Breast epithelium (tissue), 4 donors: Measurements from ENCODE around the gene HOXB2. TPM values are rescaled to one million over a fixed set of nuclear protein-coding genes. Genes with fewer than 3 reads are reported as not detected.

Experiments used
- DNase-seq, 2 donors: peaks; one replicate each; pipeline ENCODE4 v3.0.0-alpha.2; 2019; ENCODE audit warnings: low spot score in 2 of 2
- H3K27ac ChIP-seq, 2 donors: fragments of 200-600 bp; sonication (generic) in 1 of 2; one replicate each; pipeline ENCODE4 v1.5.1; 2016 to 2019; ENCODE audit warnings: mild to moderate bottlenecking in 1 of 2
- H3K27me3 ChIP-seq, 2 donors: fragments of 200-600 bp; sonication (generic) in 1 of 2; one replicate each; pipeline versions ENCODE4 v1.5.1 to v1.6.0; 2017 to 2019; ENCODE audit warnings: control low read depth in 1 of 2, mild to moderate bottlenecking in 1 of 2
- H3K36me3 ChIP-seq: fragments of 200-600 bp; one replicate; pipeline ENCODE4 v1.5.1; 2019
- H3K4me1 ChIP-seq, 2 donors: fragments of 200-600 bp; sonication (generic); one replicate each; pipeline ENCODE4 v1.5.1; 2016 to 2019; ENCODE audit warnings: control low read depth in 1 of 2
- H3K4me3 ChIP-seq, 3 donors: fragments of 200-600 bp; sonication (generic); 1 replicate in 2 of 3; 2 replicates in 1 of 3; pipeline ENCODE4 v1.5.1; 2016 to 2019; ENCODE audit warnings: mild to moderate bottlenecking in 3 of 3, moderate library complexity in 2 of 3
- H3K9me3 ChIP-seq, 2 donors: fragments of 200-600 bp; sonication (generic) in 1 of 2; one replicate each; pipeline ENCODE4 v1.5.1; 2016 to 2019; ENCODE audit warnings: control low read depth in 1 of 2
- CTCF ChIP-seq, 3 donors: fragments of 450-650 bp; IDR thresholded peaks; one replicate each; pipeline ENCODE4 v1.5.1; 2016 to 2017; ENCODE audit warnings: antibody characterized with exemption in 3 of 3, mild to moderate bottlenecking in 3 of 3, moderate library complexity in 3 of 3
- POLR2A ChIP-seq: fragments of 450-650 bp; IDR thresholded peaks from one replicate; pipeline ENCODE4 v1.6.1; 2016; ENCODE audit warnings: antibody characterized with exemption, mild to moderate bottlenecking, moderate library complexity
- POLR2AphosphoS5 ChIP-seq, 3 donors: sonication (generic); formaldehyde crosslinking; IDR thresholded peaks; one replicate each; pipeline ENCODE4 v1.6.1; 2017; ENCODE audit warnings: antibody characterized with exemption in 3 of 3
- intact Hi-C: fragments of 100-400 bp; cut with DNase I; formaldehyde crosslinking; loops from one replicate; pipeline ENCODE4 v1.15.1; 2023; ENCODE audit warnings: low total_unique reads
- total RNA-seq, 3 donors: library from RNA; depleted of rRNA; stranded (reverse); fragments of >200 nt; gene quantifications; one replicate each; pipeline ENCODE4 v1.1.0, GENCODE V29; 2016

HOXB2 gene
- total RNA-seq, 3 donors from 2014 or later: 13.6 to 36.4 (median 19.6) TPM

- Histone ChIP-seq H3K4me3 (peak overlapping the region; percentile 57 to 95 (median 60)), H3K27ac (peak overlapping the region; percentile 93 to 97), H3K4me1 (peaks cover 0 to 3% of the 10 kb centered on the region in 2 donors), H3K36me3 (no peaks in the 10 kb centered on the region), H3K9me3 (no peaks in the 10 kb centered on the region), H3K27me3 (peaks cover 0 to 14% of the 10 kb centered on the region in 2 donors)
- peak; percentile 62 to 81 for DNase-seq
- intact Hi-C loops: loop anchor here (5.0 kb wide), 1 partner anchor 33 kb away; the partner anchor contains the start of gene HOXB4
- TF ChIP-seq CTCF (IDR thresholded peaks at IDR 0.05) (no peak), POLR2A (peak; percentile 20), POLR2AphosphoS5 (IDR thresholded peaks at IDR 0.05) (peak in 2 of 3 donors; percentile 21 to 37)
Measured at GRCh38 chr17:48544349-48545021, 424 bp downstream of the HOXB2 start.

- no peak for TF ChIP-seq CTCF (IDR thresholded peaks at IDR 0.05)
- TF ChIP-seq POLR2AphosphoS5 (IDR thresholded peaks at IDR 0.05): no peak
- TF ChIP-seq POLR2A: no peak
- intact Hi-C loops: loop anchor here (5.0 kb wide), 1 partner anchor 33 kb away; the partner anchor contains the start of gene HOXB4
- Histone ChIP-seq H3K36me3 (no peaks in the 10 kb centered on the region), H3K27me3 (peaks cover 0 to 14% of the 10 kb centered on the region in 2 donors), H3K4me3 (peak overlapping the region; percentile 57 to 95 (median 60)), H3K27ac (peak overlapping the region; percentile 93 to 97), H3K4me1 (peaks cover 0 to 3% of the 10 kb centered on the region in 2 donors), H3K9me3 (no peaks in the 10 kb centered on the region)
- no peak for DNase-seq
Measured at GRCh38 chr17:48543854-48544348, 1.0 kb downstream of the HOXB2 start.

- intact Hi-C loops: loop anchor here (5.0 kb wide), 1 partner anchor 34 kb away; the partner anchor contains the start of gene HOXB4
- Histone ChIP-seq H3K27me3 (peaks cover 0 to 14% of the 10 kb centered on the region in 2 donors), H3K4me3 (peak overlapping the region; percentile 57 to 95 (median 60)), H3K4me1 (peaks cover 0 to 3% of the 10 kb centered on the region in 2 donors), H3K9me3 (no peaks in the 10 kb centered on the region), H3K36me3 (no peaks in the 10 kb centered on the region), H3K27ac (peak overlapping the region; percentile 93 to 97)
- DNase-seq: peak in 1 of 2 donors; percentile 63
- TF ChIP-seq POLR2A (no peak), CTCF (IDR thresholded peaks at IDR 0.05) (peak; percentile 29 to 36 (median 34)), POLR2AphosphoS5 (IDR thresholded peaks at IDR 0.05) (peak in 2 of 3 donors; percentile 13 to 32)
Measured at GRCh38 chr17:48543107-48543853, 1.6 kb downstream of the HOXB2 start.

- Histone ChIP-seq H3K36me3 (no peaks in the 10 kb centered on the region), H3K27me3 (peaks cover 0 to 14% of the 10 kb centered on the region in 2 donors), H3K4me3 (peak overlapping the region; percentile 57 to 95 (median 60)), H3K27ac (peak overlapping the region; percentile 93 to 97), H3K9me3 (no peaks in the 10 kb centered on the region), H3K4me1 (peaks cover 0 to 3% of the 10 kb centered on the region in 2 donors)
- no peak for TF ChIP-seq CTCF (IDR thresholded peaks at IDR 0.05)
- TF ChIP-seq POLR2AphosphoS5 (IDR thresholded peaks at IDR 0.05): no peak
- TF ChIP-seq POLR2A: no peak
- intact Hi-C loops: loop anchor here (5.0 kb wide), 1 partner anchor 35 kb away; the partner anchor contains the start of gene HOXB4
- DNase-seq: no peak
Measured at GRCh38 chr17:48542698-48543106, 2.2 kb downstream of the HOXB2 start.
